Natural killer cell treated with Interleukin-12 subunit alpha and Interleukin-12 subunit beta and Interleukin-15 and Interleukin-18, amount 100 ng/mL, for 72 hours (primary cell): Measurements from ENCODE around the gene PLPPR5. TPM values are rescaled to one million over a fixed set of nuclear protein-coding genes. Genes with fewer than 3 reads are reported as not detected.

Experiments used
- ATAC-seq, 2 donors: fragments of 150-1000 bp; cut with Tn5 transposase in 1 of 2; sonication (Bioruptor Pico), chemical (Tn5 transposase) in 1 of 2; 2 replicates each; pipeline ENCODE4 v1.10.0; 2021
- DNase-seq: peaks from one replicate; pipeline ENCODE4 v3.0.0; 2022; ENCODE audit warnings: low spot score
- H3K27ac Mint-ChIP-seq, 2 donors: 1 replicate in 1 of 2; 2 replicates in 1 of 2; pipeline ENCODE4 v1.8.0; 2022; ENCODE audit warnings: mixed read lengths in 2 of 2, mild to moderate bottlenecking in 1 of 2, moderate library complexity in 1 of 2
- H3K27me3 Mint-ChIP-seq, 2 donors: 1 replicate in 1 of 2; 2 replicates in 1 of 2; pipeline ENCODE4 v1.8.0; 2022; ENCODE audit warnings: mixed read lengths in 2 of 2
- H3K36me3 Mint-ChIP-seq: one replicate; pipeline ENCODE4 v1.8.0; 2022; ENCODE audit warnings: mixed read lengths
- H3K4me1 Mint-ChIP-seq, 2 donors: 1 replicate in 1 of 2; 2 replicates in 1 of 2; pipeline ENCODE4 v1.8.0; 2022; ENCODE audit warnings: low read depth in 2 of 2, mixed read lengths in 2 of 2, mild to moderate bottlenecking in 1 of 2
- H3K4me3 Mint-ChIP-seq: one replicate; pipeline ENCODE4 v1.8.0; 2022; ENCODE audit warnings: mixed read lengths
- H3K9me3 Mint-ChIP-seq: 2 replicates; pipeline ENCODE4 v1.8.0; 2022; ENCODE audit warnings: mixed read lengths
- total RNA-seq, 2 donors: library from RNA; stranded (reverse); gene quantifications; one replicate each; pipeline ENCODE4 v1.2.3, GENCODE V29; 2022

The PLPPR5 gene
- total RNA-seq, 2 donors from 2014 or later = not detected

DNA sequence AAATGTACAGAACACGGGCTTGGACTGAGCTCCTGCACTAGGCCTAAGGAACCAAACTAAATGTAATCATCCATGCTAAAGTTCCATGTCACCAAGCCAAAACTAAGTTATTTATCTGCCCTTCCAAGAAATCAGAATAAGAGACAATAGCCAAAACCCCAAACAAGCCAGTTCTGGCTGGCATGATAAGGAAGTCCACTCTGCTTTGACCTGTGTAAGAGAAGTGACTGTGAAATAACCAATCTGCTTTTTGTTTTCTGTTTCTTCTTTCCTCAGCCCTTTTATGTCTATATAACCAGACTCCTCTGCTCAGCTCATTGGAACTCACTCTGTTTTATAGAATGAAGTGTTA lies 15.1 kb downstream of the PLPPR5 start:
- Mint-ChIP-seq H3K9me3 (no peaks in the 10 kb centered on the region), H3K4me3 (no peak overlapping the region), H3K27ac (no peak overlapping the region), H3K4me1 (no peaks in the 10 kb centered on the region), H3K36me3 (no peaks in the 10 kb centered on the region), H3K27me3 (peaks cover 0 to 12% of the 10 kb centered on the region in 2 donors)
- ATAC-seq (no peak), DNase-seq (no peak)

- ATAC-seq (no peak), DNase-seq (no peak)
- Mint-ChIP-seq H3K9me3 (no peaks in the 10 kb centered on the region), H3K27ac (no peak overlapping the region), H3K4me3 (no peak overlapping the region), H3K27me3 (peaks cover 0 to 11% of the 10 kb centered on the region in 2 donors), H3K36me3 (no peaks in the 10 kb centered on the region), H3K4me1 (no peaks in the 10 kb centered on the region)
These were observed 15.6 kb downstream of the PLPPR5 start for GRCh38 chr1:98988904-98989555.

DNA sequence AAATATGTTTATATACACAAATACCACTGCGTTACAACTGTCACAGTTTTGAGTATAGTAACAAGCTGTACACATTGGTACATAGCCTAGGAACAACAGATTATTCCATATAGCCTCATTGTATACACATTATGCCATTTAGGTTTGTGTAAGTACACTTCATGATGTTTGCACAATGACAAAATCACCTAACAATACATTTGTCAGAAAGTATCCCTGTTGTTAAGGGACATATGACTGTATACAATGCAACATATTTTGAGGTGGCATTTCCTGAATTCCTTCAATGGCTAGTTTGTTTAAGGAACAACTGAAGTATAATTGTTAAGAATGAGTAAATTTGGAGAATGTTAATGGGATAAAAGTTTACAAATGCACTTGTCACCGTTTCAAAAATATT lies 19.0 kb downstream of the PLPPR5 start:
- Mint-ChIP-seq H3K27ac (no peak overlapping the region), H3K36me3 (no peaks in the 10 kb centered on the region), H3K27me3 (no peaks in the 10 kb centered on the region), H3K4me3 (no peak overlapping the region), H3K4me1 (no peaks in the 10 kb centered on the region), H3K9me3 (peaks cover 3% of the 10 kb centered on the region)
- ATAC-seq (no peak), DNase-seq (no peak)

DNA sequence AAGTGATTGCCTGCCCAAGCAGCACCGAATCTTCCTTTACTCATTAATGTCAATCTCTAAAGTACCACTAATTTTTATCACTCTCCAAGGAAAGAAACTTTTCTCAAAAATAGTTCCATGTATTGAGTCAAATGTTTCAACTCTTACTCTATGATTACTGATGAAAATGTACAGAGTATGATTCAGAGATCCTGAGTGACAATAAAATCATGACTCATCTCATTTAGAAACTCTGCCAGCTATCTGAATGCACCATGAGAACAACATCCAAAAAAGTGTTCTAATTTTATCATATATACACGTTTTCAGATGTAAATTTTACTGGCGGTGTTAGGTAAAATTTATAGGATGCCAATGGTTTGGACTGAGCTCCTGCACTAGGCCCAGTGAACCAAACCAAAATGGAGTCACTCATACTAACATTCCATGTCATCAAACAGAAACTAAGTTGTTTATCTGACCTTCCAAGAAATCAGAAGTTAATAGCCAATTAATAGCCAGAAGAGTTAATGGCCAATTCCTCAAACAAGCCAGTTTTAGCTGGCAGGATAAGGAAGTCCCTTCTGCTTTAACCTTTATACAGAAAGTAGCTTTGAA lies 22.6 kb downstream of the PLPPR5 start:
- no peak for ATAC-seq
- no peaks in the 10 kb centered on the region for H3K36me3 Mint-ChIP-seq
- H3K4me3 Mint-ChIP-seq = no peak overlapping the region
- no peaks in the 10 kb centered on the region for H3K27me3 Mint-ChIP-seq
- DNase-seq = no peak
- no peaks in the 10 kb centered on the region for H3K4me1 Mint-ChIP-seq
- no peak overlapping the region for H3K27ac Mint-ChIP-seq
- H3K9me3 Mint-ChIP-seq = peaks cover 3% of the 10 kb centered on the region

- no peaks in the 10 kb centered on the region for H3K27me3 Mint-ChIP-seq
- no peak overlapping the region for H3K4me3 Mint-ChIP-seq
- peaks cover 3% of the 10 kb centered on the region for H3K9me3 Mint-ChIP-seq
- no peaks in the 10 kb centered on the region for H3K4me1 Mint-ChIP-seq
- no peak overlapping the region for H3K27ac Mint-ChIP-seq
- DNase-seq (no peak), ATAC-seq (no peak)
- no peaks in the 10 kb centered on the region for H3K36me3 Mint-ChIP-seq
These were observed 25.2 kb downstream of the PLPPR5 start for GRCh38 chr1:98979463-98979862.

DNA sequence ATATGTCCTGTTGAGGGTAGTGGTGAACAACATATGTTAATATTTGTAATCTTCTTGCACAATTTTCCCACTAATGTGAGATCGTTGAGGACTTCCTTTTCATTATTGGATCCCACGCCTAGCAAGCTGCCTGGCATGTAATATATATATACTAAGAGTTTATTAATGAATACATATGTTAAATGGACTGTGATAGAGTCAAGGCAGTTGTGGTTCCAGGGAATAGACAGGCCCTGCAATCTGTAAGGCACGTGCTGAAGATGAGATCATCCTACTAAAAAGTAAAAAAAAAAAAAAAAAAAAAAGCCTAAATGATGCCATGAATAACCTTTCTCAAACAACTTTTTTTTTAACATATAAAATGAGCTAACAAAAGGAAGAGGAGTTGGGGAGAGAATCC lies 28.9 kb downstream of the PLPPR5 start:
- H3K9me3 Mint-ChIP-seq = no peaks in the 10 kb centered on the region
- no peak overlapping the region for H3K4me3 Mint-ChIP-seq
- H3K36me3 Mint-ChIP-seq = no peaks in the 10 kb centered on the region
- no peak overlapping the region for H3K27ac Mint-ChIP-seq
- H3K27me3 Mint-ChIP-seq = no peaks in the 10 kb centered on the region
- ATAC-seq (no peak), DNase-seq (no peak)
- no peaks in the 10 kb centered on the region for H3K4me1 Mint-ChIP-seq

DNA sequence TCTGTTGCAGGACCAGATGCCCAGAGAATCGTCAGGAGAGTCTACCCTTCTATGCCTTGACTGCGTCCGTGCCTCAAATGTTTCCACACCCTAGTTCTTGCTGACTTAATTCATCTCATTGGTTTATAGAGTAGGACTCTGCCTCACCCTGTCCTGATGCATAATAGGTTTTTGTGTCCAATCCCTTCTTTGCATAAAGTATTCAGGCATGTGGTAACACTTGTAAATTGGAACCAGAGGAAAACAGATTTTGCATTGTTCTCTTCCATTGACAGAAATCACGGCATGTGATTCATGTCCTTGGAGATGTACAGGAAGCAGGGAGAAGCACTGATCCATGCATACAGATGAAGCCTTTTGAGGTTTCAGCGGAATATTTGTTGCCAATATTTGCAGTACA lies 29.5 kb downstream of the PLPPR5 start:
- H3K36me3 Mint-ChIP-seq = no peaks in the 10 kb centered on the region
- H3K27me3 Mint-ChIP-seq = no peaks in the 10 kb centered on the region
- no peak overlapping the region for H3K4me3 Mint-ChIP-seq
- H3K27ac Mint-ChIP-seq = no peak overlapping the region
- ATAC-seq (no peak), DNase-seq (no peak)
- no peaks in the 10 kb centered on the region for H3K9me3 Mint-ChIP-seq
- no peaks in the 10 kb centered on the region for H3K4me1 Mint-ChIP-seq

GRCh38 chr1:98969798-98970490 lies 34.7 kb downstream of the PLPPR5 start:
- Mint-ChIP-seq H3K36me3 (no peaks in the 10 kb centered on the region), H3K9me3 (no peaks in the 10 kb centered on the region), H3K27ac (no peak overlapping the region), H3K4me3 (no peak overlapping the region), H3K27me3 (peaks cover 0 to 7% of the 10 kb centered on the region in 2 donors), H3K4me1 (no peaks in the 10 kb centered on the region)
- ATAC-seq (no peak), DNase-seq (no peak)

GRCh38 chr1:98967122-98967521 lies 37.5 kb downstream of the PLPPR5 start:
- Mint-ChIP-seq H3K9me3 (no peaks in the 10 kb centered on the region), H3K27ac (no peak overlapping the region), H3K27me3 (peaks cover 0 to 7% of the 10 kb centered on the region in 2 donors), H3K4me1 (no peaks in the 10 kb centered on the region), H3K36me3 (no peaks in the 10 kb centered on the region), H3K4me3 (no peak overlapping the region)
- DNase-seq (no peak), ATAC-seq (no peak)

DNA sequence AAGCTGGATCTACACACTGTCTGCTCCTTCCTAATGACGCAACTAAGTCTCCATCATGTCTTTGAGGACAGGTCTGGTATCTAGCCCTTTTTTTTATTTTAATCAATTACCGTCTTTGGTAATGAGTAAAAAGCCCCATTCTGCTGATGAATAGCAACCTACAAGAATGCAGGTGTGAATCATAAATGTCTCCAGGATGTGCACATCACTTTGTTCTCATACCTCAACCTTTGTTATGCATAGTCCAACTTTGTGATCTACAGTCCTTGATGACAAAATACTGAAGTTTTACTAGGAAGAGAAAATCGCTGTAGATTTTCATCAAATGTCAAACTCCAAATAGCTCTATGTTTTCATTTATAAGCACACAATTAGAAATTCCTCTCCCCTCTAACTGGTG lies 39.3 kb downstream of the PLPPR5 start:
- Mint-ChIP-seq H3K27ac (no peak overlapping the region), H3K4me3 (no peak overlapping the region), H3K36me3 (no peaks in the 10 kb centered on the region), H3K27me3 (peaks cover 0 to 7% of the 10 kb centered on the region in 2 donors), H3K4me1 (no peaks in the 10 kb centered on the region), H3K9me3 (no peaks in the 10 kb centered on the region)
- DNase-seq (no peak), ATAC-seq (no peak)

- Mint-ChIP-seq H3K27me3 (peaks cover 0 to 7% of the 10 kb centered on the region in 2 donors), H3K4me1 (no peaks in the 10 kb centered on the region), H3K27ac (no peak overlapping the region), H3K4me3 (no peak overlapping the region), H3K36me3 (no peaks in the 10 kb centered on the region), H3K9me3 (no peaks in the 10 kb centered on the region)
- DNase-seq = no peak
- ATAC-seq = no peak
These were observed 40.5 kb downstream of the PLPPR5 start for GRCh38 chr1:98964198-98964597.

DNA sequence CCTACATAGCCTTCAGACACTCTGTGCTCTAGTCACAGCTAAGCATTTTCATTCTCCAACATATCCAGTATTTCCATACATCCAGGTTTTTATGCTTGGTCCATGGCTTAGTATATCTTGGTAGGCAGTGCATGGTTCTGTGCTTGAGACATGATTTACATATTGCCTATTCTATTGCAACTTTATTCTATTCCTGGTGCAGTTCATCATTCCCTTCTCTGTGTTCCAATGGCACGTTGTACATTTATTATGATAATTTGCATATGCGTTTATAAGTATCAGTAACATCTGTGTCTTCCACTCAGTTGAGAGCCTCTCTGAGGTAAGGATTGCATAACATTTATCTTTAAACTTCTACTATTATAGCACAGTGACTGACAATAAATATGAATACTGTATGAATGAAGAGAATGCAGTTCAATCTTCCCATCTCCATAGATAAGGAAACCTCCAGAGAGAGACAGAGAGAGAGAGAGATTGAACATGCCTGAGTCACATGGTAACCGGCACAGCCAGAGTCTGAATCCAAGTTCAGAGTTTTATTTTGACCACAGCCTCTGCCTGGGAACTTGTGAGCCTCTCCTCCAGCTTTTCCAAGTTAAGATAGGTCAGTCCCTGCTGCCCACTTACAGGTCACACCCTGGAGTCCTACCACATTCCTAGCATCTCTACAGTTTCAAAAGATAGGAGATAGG lies 41.5 kb downstream of the PLPPR5 start:
- Mint-ChIP-seq H3K4me1 (no peaks in the 10 kb centered on the region), H3K4me3 (no peak overlapping the region), H3K9me3 (no peaks in the 10 kb centered on the region), H3K36me3 (no peaks in the 10 kb centered on the region), H3K27me3 (peaks cover 0 to 7% of the 10 kb centered on the region in 2 donors), H3K27ac (no peak overlapping the region)
- no peak for DNase-seq
- ATAC-seq = no peak

GRCh38 chr1:98962156-98962555 lies 42.5 kb downstream of the PLPPR5 start:
- ATAC-seq (no peak), DNase-seq (no peak)
- Mint-ChIP-seq H3K36me3 (no peaks in the 10 kb centered on the region), H3K4me1 (no peaks in the 10 kb centered on the region), H3K27ac (no peak overlapping the region), H3K27me3 (peaks cover 0 to 7% of the 10 kb centered on the region in 2 donors), H3K4me3 (no peak overlapping the region), H3K9me3 (no peaks in the 10 kb centered on the region)

GRCh38 chr1:98949621-98950020 lies 55.0 kb downstream of the PLPPR5 start:
- Mint-ChIP-seq H3K27me3 (no peaks in the 10 kb centered on the region), H3K27ac (no peak overlapping the region), H3K4me1 (no peaks in the 10 kb centered on the region), H3K36me3 (no peaks in the 10 kb centered on the region), H3K4me3 (no peak overlapping the region), H3K9me3 (no peaks in the 10 kb centered on the region)
- no peak for DNase-seq
- ATAC-seq = no peak
